Measurements from ENCODE around the gene SCN10A. TPM values are rescaled to one million over a fixed set of nuclear protein-coding genes. Genes with fewer than 3 reads are reported as not detected.

The SCN10A gene
- total and polyA plus RNA-seq, 9 of the 15 experiments (the other 6 are each of a cell fraction or from before 2014, with no cell fraction given), result not detected

GRCh38 chr3:38792983-38793382 lies 23.0 kb downstream of the SCN10A start (continued):
- TF ChIP-seq, protein P1, sequence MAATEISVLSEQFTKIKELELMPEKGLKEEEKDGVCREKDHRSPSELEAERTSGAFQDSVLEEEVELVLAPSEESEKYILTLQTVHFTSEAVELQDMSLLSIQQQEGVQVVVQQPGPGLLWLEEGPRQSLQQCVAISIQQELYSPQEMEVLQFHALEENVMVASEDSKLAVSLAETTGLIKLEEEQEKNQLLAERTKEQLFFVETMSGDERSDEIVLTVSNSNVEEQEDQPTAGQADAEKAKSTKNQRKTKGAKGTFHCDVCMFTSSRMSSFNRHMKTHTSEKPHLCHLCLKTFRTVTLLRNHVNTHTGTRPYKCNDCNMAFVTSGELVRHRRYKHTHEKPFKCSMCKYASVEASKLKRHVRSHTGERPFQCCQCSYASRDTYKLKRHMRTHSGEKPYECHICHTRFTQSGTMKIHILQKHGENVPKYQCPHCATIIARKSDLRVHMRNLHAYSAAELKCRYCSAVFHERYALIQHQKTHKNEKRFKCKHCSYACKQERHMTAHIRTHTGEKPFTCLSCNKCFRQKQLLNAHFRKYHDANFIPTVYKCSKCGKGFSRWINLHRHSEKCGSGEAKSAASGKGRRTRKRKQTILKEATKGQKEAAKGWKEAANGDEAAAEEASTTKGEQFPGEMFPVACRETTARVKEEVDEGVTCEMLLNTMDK (IDR thresholded peaks at IDR 0.05; ENCODE audit: borderline replicate concordance, insufficient read depth, low read depth, low read length, poor library complexity, severe bottlenecking), result no peak
- TF ChIP-seq KLF1 (tag; IDR thresholded peaks at IDR 0.05) (no peak), MYC (IDR thresholded peaks at IDR 0.05; ENCODE audit: low read depth, low read length) (no peak), MYC (CRISPR knock-in tag; IDR thresholded peaks at IDR 0.05; ENCODE audit: borderline replicate concordance, low read depth) (no peak)

GRCh38 chr3:38782148-38782547 lies 33.9 kb downstream of the SCN10A start:
- FAIRE-seq (no peak), ATAC-seq (no peak), DNase-seq (ENCODE audit: extremely low read depth in 1 of 4, low spot score in 3 of 4) (no peak)
- Histone ChIP-seq H3K27ac (ENCODE audit: extremely low read depth, low read depth, low read length) (no peak overlapping the region), H3K27me3 (ENCODE audit: control insufficient read depth in 2 of 2, insufficient read depth in 2 of 2, low read length in 2 of 2) (no peaks in the 10 kb centered on the region), H3K36me3 (ENCODE audit: control insufficient read depth, insufficient read depth, low read length) (no peaks in the 10 kb centered on the region), H4K20me1 (replicated peaks; ENCODE audit: control insufficient read depth, insufficient read depth, low read length) (no peaks in the 10 kb centered on the region), H3K4me3 (no peak overlapping the region), H3K9ac (ENCODE audit: insufficient read depth in 1 of 2, low read depth in 2 of 2, low read length in 2 of 2) (no peak overlapping the region), H3K4me2 (ENCODE audit: insufficient read depth, low read length) (no peak overlapping the region), H2AFZ (ENCODE audit: low read depth, low read length) (no peak overlapping the region), H3K9me1 (ENCODE audit: control insufficient read depth, insufficient read depth, low read length) (no peaks in the 10 kb centered on the region), H3K4me1 (replicated peaks in 1 of 2; ENCODE audit: control insufficient read depth in 2 of 2, insufficient read depth in 2 of 2, low read length in 2 of 2) (no peaks in the 10 kb centered on the region), H3K79me2 (ENCODE audit: control insufficient read depth, insufficient read depth, low read length) (no peaks in the 10 kb centered on the region), H3K9me3 (replicated peaks; ENCODE audit: control insufficient read depth, insufficient read depth, low read depth, low read length) (no peaks in the 10 kb centered on the region)
- in situ Hi-C loops (cut with MboI) (no loop called here), intact Hi-C loops (cut with micrococcal nuclease) (no loop called here)
- BruUV-seq (replicated peaks), result no TSS peak
- TF ChIP-seq ZBTB5 (IDR thresholded peaks at IDR 0.05), result no peak
- no peak for TF ChIP-seq POU5F1 (IDR thresholded peaks at IDR 0.05; ENCODE audit: borderline replicate concordance, low read depth, low read length, partially characterized antibody)
- TF ChIP-seq, protein P2, sequence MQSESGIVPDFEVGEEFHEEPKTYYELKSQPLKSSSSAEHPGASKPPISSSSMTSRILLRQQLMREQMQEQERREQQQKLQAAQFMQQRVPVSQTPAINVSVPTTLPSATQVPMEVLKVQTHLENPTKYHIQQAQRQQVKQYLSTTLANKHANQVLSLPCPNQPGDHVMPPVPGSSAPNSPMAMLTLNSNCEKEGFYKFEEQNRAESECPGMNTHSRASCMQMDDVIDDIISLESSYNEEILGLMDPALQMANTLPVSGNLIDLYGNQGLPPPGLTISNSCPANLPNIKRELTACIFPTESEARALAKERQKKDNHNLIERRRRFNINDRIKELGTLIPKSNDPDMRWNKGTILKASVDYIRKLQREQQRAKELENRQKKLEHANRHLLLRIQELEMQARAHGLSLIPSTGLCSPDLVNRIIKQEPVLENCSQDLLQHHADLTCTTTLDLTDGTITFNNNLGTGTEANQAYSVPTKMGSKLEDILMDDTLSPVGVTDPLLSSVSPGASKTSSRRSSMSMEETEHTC (IDR thresholded peaks at IDR 0.05), result no peak
- no peak for TF ChIP-seq EP300 (IDR thresholded peaks at IDR 0.05; ENCODE audit: low read length)
- TF ChIP-seq, protein P3, sequence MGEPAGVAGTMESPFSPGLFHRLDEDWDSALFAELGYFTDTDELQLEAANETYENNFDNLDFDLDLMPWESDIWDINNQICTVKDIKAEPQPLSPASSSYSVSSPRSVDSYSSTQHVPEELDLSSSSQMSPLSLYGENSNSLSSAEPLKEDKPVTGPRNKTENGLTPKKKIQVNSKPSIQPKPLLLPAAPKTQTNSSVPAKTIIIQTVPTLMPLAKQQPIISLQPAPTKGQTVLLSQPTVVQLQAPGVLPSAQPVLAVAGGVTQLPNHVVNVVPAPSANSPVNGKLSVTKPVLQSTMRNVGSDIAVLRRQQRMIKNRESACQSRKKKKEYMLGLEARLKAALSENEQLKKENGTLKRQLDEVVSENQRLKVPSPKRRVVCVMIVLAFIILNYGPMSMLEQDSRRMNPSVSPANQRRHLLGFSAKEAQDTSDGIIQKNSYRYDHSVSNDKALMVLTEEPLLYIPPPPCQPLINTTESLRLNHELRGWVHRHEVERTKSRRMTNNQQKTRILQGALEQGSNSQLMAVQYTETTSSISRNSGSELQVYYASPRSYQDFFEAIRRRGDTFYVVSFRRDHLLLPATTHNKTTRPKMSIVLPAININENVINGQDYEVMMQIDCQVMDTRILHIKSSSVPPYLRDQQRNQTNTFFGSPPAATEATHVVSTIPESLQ (CRISPR knock-in tag; IDR thresholded peaks at IDR 0.05), result no peak
- CTCF ChIA-PET (ENCODE audit: low intra/inter-chr PET ratio), result no interaction called here
- 0% methylated on average over 4 of the region's 4 CpGs for WGBS (ENCODE audit: insufficient coverage, low coverage, missing lambda C conversion rate)
- POLR2A ChIA-PET, result no interaction called here
